MCF 10A (cell line): Measurements from ENCODE around the gene ADI1. TPM values are rescaled to one million over a fixed set of nuclear protein-coding genes. Genes with fewer than 3 reads are reported as not detected.

ENCODE experiments used
- BruUV-seq: library from RNA; stranded (reverse); fragments of 400-500 nt; replicated peaks from 2 replicates; lab custom pipeline; 2021; lab: Mats Ljungman, UMichigan
- CTCF ChIA-PET: fragments of 300-600 bp; sonication (Branson Sonifier 250); formaldehyde crosslinking; extraction: SDS; loops from one replicate; lab custom pipeline; 2021; ENCODE audit warnings: antibody characterized with exemption, inconsistent platforms; lab: Yijun Ruan, JAX
- POLR2A ChIA-PET: fragments of 300-600, 350-650 bp; sonication (Branson Sonifier 250); formaldehyde crosslinking; extraction: SDS; loops from one replicate; lab custom pipeline; 2020; ENCODE audit warnings: antibody characterized with exemption, inconsistent platforms; lab: Yijun Ruan, JAX
- DNase-seq: peaks from one replicate; pipeline ENCODE4 v3.0.0-alpha.2; 2018; ENCODE audit not compliant: unreplicated experiment
- H3K27ac Mint-ChIP-seq: one replicate; pipeline ENCODE4 v1.8.0; 2022; ENCODE audit warnings: mild to moderate bottlenecking, low read depth, mixed read lengths; ENCODE audit not compliant: unreplicated experiment
- H3K27me3 Mint-ChIP-seq: one replicate; pipeline ENCODE4 v1.8.0; 2022; ENCODE audit warnings: mixed read lengths; ENCODE audit not compliant: insufficient read depth, unreplicated experiment
- H3K36me3 Mint-ChIP-seq: one replicate; pipeline ENCODE4 v1.8.0; 2022; ENCODE audit warnings: mild to moderate bottlenecking, moderate library complexity, mixed read lengths; ENCODE audit not compliant: insufficient read depth, unreplicated experiment
- H3K4me1 Mint-ChIP-seq: one replicate; pipeline ENCODE4 v1.8.0; 2022; ENCODE audit warnings: mixed read lengths; ENCODE audit not compliant: insufficient read depth, unreplicated experiment
- H3K4me3 Mint-ChIP-seq: one replicate; pipeline ENCODE4 v1.8.0; 2022; ENCODE audit warnings: mild to moderate bottlenecking, moderate library complexity, mixed read lengths; ENCODE audit not compliant: unreplicated experiment
- H3K9me3 Mint-ChIP-seq: one replicate; pipeline ENCODE4 v1.8.0; 2022; ENCODE audit warnings: mixed read lengths; ENCODE audit not compliant: unreplicated experiment
- CTCF ChIP-seq: fragments of 200-600 bp; IDR thresholded peaks from one replicate; pipeline ENCODE4 v1.8.0; 2022; ENCODE audit warnings: antibody characterized with exemption, mild to moderate bottlenecking; ENCODE audit not compliant: unreplicated experiment
- intact Hi-C: fragments of 100-400 bp; cut with micrococcal nuclease; formaldehyde crosslinking; loops from 2 replicates; pipeline ENCODE4 v1.14.1; 2022
- total RNA-seq: library from RNA; stranded (reverse); gene quantifications from 2 replicates; pipeline ENCODE4 v1.2.3, GENCODE V29; 2022

ADI1 gene
- total RNA-seq, 1 experiment from 2014 or later = 61.9 TPM

GRCh38 chr2:3532941-3533340 is 13.6 kb upstream of the ADI1 start:
- no peak for DNase-seq
- no peak overlapping the region for H3K4me3 Mint-ChIP-seq
- H3K36me3 Mint-ChIP-seq = peaks cover 4% of the 10 kb centered on the region
- no peaks in the 10 kb centered on the region for H3K27me3 Mint-ChIP-seq
- ChIA-PET CTCF (interaction anchor here (1.2 kb wide), 1 partner anchor 13 kb away, joined by 3 read pairs; no protein-coding TSS in a partner anchor), POLR2A (interaction anchor here (0.6 kb wide), 2 partner anchors 26 to 1721 kb away, joined by 3 read pairs; no protein-coding TSS in a partner anchor)
- intact Hi-C loops = no loop called here
- H3K27ac Mint-ChIP-seq = no peak overlapping the region
- no TSS peak for BruUV-seq
- no peaks in the 10 kb centered on the region for H3K9me3 Mint-ChIP-seq
- TF ChIP-seq CTCF = no peak
- peaks cover 15% of the 10 kb centered on the region for H3K4me1 Mint-ChIP-seq

GRCh38 chr2:3529316-3530025 is 10.1 kb upstream of the ADI1 start:
- ChIA-PET CTCF (interaction anchor here (0.6 kb wide), 1 partner anchor 146 kb away, joined by 4 read pairs; no protein-coding TSS in a partner anchor), POLR2A (no interaction called here)
- no peak for DNase-seq
- Mint-ChIP-seq H3K36me3 (no peaks in the 10 kb centered on the region), H3K9me3 (no peaks in the 10 kb centered on the region), H3K27ac (peak overlapping the region; percentile 58), H3K4me1 (no peaks in the 10 kb centered on the region), H3K27me3 (no peaks in the 10 kb centered on the region), H3K4me3 (no peak overlapping the region)
- intact Hi-C loops = no loop called here
- TF ChIP-seq CTCF = no peak
- BruUV-seq = no TSS peak

GRCh38 chr2:3527886-3528785 is 8.8 kb upstream of the ADI1 start:
- Mint-ChIP-seq H3K4me1 (no peaks in the 10 kb centered on the region), H3K9me3 (no peaks in the 10 kb centered on the region), H3K36me3 (no peaks in the 10 kb centered on the region), H3K4me3 (no peak overlapping the region), H3K27ac (no peak overlapping the region), H3K27me3 (no peaks in the 10 kb centered on the region)
- CTCF ChIA-PET = interaction anchor here (0.5 to 0.8 kb wide), 3 partner anchors 10 to 81 kb away, joined by 3 to 5 read pairs (median 4); no protein-coding TSS in a partner anchor
- POLR2A ChIA-PET = interaction anchor here (0.6 kb wide), 1 partner anchor 11 kb away, joined by 3 read pairs; no protein-coding TSS in a partner anchor
- BruUV-seq = no TSS peak
- intact Hi-C loops = no loop called here
- DNase-seq = no peak
- no peak for TF ChIP-seq CTCF

- no peaks in the 10 kb centered on the region for H3K27me3 Mint-ChIP-seq
- CTCF ChIA-PET = no interaction called here
Measured at GRCh38 chr2:3526871-3527270, 7.5 kb upstream of the ADI1 start.

More at GRCh38 chr2:3526871-3527270, 7.5 kb upstream of the ADI1 start:
- H3K4me3 Mint-ChIP-seq = no peak overlapping the region
- intact Hi-C loops = no loop called here
- H3K4me1 Mint-ChIP-seq = no peaks in the 10 kb centered on the region
- no peak for DNase-seq
- no peaks in the 10 kb centered on the region for H3K9me3 Mint-ChIP-seq
- no TSS peak for BruUV-seq
- no peak for TF ChIP-seq CTCF
- no peaks in the 10 kb centered on the region for H3K36me3 Mint-ChIP-seq
- no peak overlapping the region for H3K27ac Mint-ChIP-seq
- POLR2A ChIA-PET = interaction anchor here (0.9 kb wide), 1 partner anchor 10 kb away, joined by 4 read pairs; no protein-coding TSS in a partner anchor
